H1 (cell line): Measurements from ENCODE around the gene MAPKAPK2. TPM values are rescaled to one million over a fixed set of nuclear protein-coding genes. Genes with fewer than 3 reads are reported as not detected.

Source experiments
- CTCF ChIA-PET: fragments of 300-600 bp; sonication (Branson Sonifier 250); formaldehyde crosslinking; loops from one replicate; lab custom pipeline; 2021; ENCODE audit not compliant: partially characterized antibody; lab: Charles Lee
- POLR2A ChIA-PET: fragments of 300-600 bp; sonication (Branson Sonifier 250); formaldehyde crosslinking; loops from one replicate; lab custom pipeline; 2021; ENCODE audit warnings: inconsistent platforms; ENCODE audit not compliant: partially characterized antibody; lab: Charles Lee
- DNase-seq, 2 experiments: peaks; one replicate each; pipeline versions ENCODE4 v3.0.0 to v3.0.0-alpha.2; 2010 to 2022; ENCODE audit warnings: low spot score in 2 of 2, low read depth in 1 of 2, mixed read lengths in 1 of 2
- FAIRE-seq: peaks from 2 replicates; lab custom pipeline; 2011; peaks lifted over from hg19 to GRCh38; lab: Jason Lieb, UNC
- H2AFZ ChIP-seq: 2 replicates; pipeline ENCODE4 v1.8.1; 2012; ENCODE audit warnings: low read length, inconsistent platforms
- H2AK5ac ChIP-seq: 2 replicates; pipeline ENCODE4 v1.6.1; 2013; ENCODE audit warnings: low read depth, low read length
- H2BK120ac ChIP-seq: replicated peaks from 2 replicates; pipeline ENCODE3; 2013; ENCODE audit warnings: low read depth, low read length, inconsistent platforms
- H2BK12ac ChIP-seq: 2 replicates; pipeline ENCODE4 v1.6.1; 2013; ENCODE audit warnings: low read depth, low read length
- H2BK15ac ChIP-seq: 2 replicates; pipeline ENCODE4 v1.6.1; 2013; ENCODE audit warnings: low read length
- H2BK20ac ChIP-seq: 2 replicates; pipeline ENCODE4 v1.6.1; 2013; ENCODE audit warnings: low read length
- H2BK5ac ChIP-seq: 2 replicates; pipeline ENCODE4 v1.6.1; 2013; ENCODE audit warnings: low read depth, low read length
- H3K14ac ChIP-seq: 2 replicates; pipeline ENCODE4 v1.6.1; 2013; ENCODE audit warnings: inconsistent platforms; ENCODE audit not compliant: insufficient read length
- H3K18ac ChIP-seq: 2 replicates; pipeline ENCODE4 v1.6.1; 2013; ENCODE audit warnings: low read length; ENCODE audit errors: extremely low read depth
- H3K23ac ChIP-seq: 2 replicates; pipeline ENCODE4 v1.6.1; 2013; ENCODE audit warnings: inconsistent platforms; ENCODE audit not compliant: insufficient read length
- H3K23me2 ChIP-seq: 2 replicates; pipeline ENCODE4 v1.6.1; 2013; ENCODE audit warnings: low read depth, low read length
- H3K27ac ChIP-seq: 2 replicates; pipeline ENCODE4 v1.6.1; 2011; ENCODE audit warnings: low read depth, low read length, inconsistent platforms
- H3K27me3 ChIP-seq, 4 experiments: replicated peaks in 1 of 4; 1 replicate in 1 of 4; 2 replicates in 3 of 4; pipeline versions ENCODE4 v1.6.1 to v1.8.1; 2011 to 2013; ENCODE audit warnings: low read length in 3 of 4, mild to moderate bottlenecking in 3 of 4, inconsistent platforms in 2 of 4, mixed read lengths in 2 of 4, moderate library complexity in 1 of 4; ENCODE audit not compliant: control insufficient read depth in 3 of 4, insufficient read depth in 3 of 4; ENCODE audit errors: extremely low read depth in 1 of 4
- H3K36me3 ChIP-seq, 4 experiments: 2 replicates each; pipeline versions ENCODE4 v1.6.1 to v1.8.1; 2011 to 2013; ENCODE audit warnings: mild to moderate bottlenecking in 4 of 4, low read length in 3 of 4, moderate library complexity in 2 of 4, control low read depth in 1 of 4, inconsistent platforms in 1 of 4; ENCODE audit not compliant: insufficient read depth in 4 of 4, control insufficient read depth in 2 of 4
- H3K4ac ChIP-seq: replicated peaks from 2 replicates; pipeline ENCODE3; 2013; ENCODE audit warnings: low read length, low read depth, mixed read lengths, inconsistent platforms; ENCODE audit not compliant: insufficient read length
- H3K4me1 ChIP-seq, 4 experiments: replicated peaks in 1 of 4; 1 replicate in 1 of 4; 2 replicates in 3 of 4; pipeline versions ENCODE4 v1.6.1 to v1.8.1; 2011 to 2013; ENCODE audit warnings: low read length in 3 of 4, inconsistent platforms in 2 of 4, mixed read lengths in 1 of 4; ENCODE audit not compliant: insufficient read depth in 4 of 4, control insufficient read depth in 3 of 4
- H3K4me2 ChIP-seq, 2 experiments: 2 replicates each; pipeline versions ENCODE4 v1.6.1 to v1.8.1; 2011 to 2013; ENCODE audit warnings: low read depth in 2 of 2, low read length in 2 of 2, control low read depth in 1 of 2, inconsistent platforms in 1 of 2, mild to moderate bottlenecking in 1 of 2; ENCODE audit not compliant: insufficient read depth in 1 of 2
- H3K4me3 ChIP-seq, 4 experiments: fragments of 200-600, 300-600 bp in 1 of 4; sonication (generic), shearing (Covaris generic), sonication (Bioruptor Twin) in 1 of 4; 2 replicates each; pipeline versions ENCODE4 v1.5.1 to v1.8.1; 2011 to 2016; ENCODE audit warnings: low read length in 4 of 4, low read depth in 3 of 4, control low read depth in 2 of 4, inconsistent platforms in 2 of 4, mild to moderate bottlenecking in 2 of 4, mixed read lengths in 1 of 4, moderate library complexity in 1 of 4; ENCODE audit not compliant: insufficient read depth in 2 of 4; ENCODE audit errors: extremely low read depth in 1 of 4
- H3K56ac ChIP-seq: replicated peaks from 2 replicates; pipeline ENCODE3; 2013; ENCODE audit warnings: low read depth, mild to moderate bottlenecking, mixed read lengths, low read length, inconsistent platforms; ENCODE audit not compliant: insufficient read length
- H3K79me1 ChIP-seq: 2 replicates; pipeline ENCODE4 v1.6.1; 2013; ENCODE audit warnings: low read depth, low read length, control low read depth
- H3K79me2 ChIP-seq, 2 experiments: 2 replicates each; pipeline versions ENCODE4 v1.6.1 to v1.8.1; 2012 to 2013; ENCODE audit warnings: low read length in 2 of 2, mild to moderate bottlenecking in 2 of 2, inconsistent platforms in 1 of 2; ENCODE audit not compliant: insufficient read depth in 2 of 2, control insufficient read depth in 1 of 2
- H3K9ac ChIP-seq, 4 experiments: replicated peaks in 1 of 4; 1 replicate in 1 of 4; 2 replicates in 3 of 4; pipeline versions ENCODE4 v1.6.1 to v1.8.1; 2011 to 2013; ENCODE audit warnings: low read depth in 3 of 4, low read length in 3 of 4, control low read depth in 2 of 4, mild to moderate bottlenecking in 2 of 4, moderate library complexity in 2 of 4, inconsistent platforms in 1 of 4; ENCODE audit errors: extremely low read depth in 1 of 4
- H3K9me3 ChIP-seq, 2 experiments: 2 replicates each; pipeline versions ENCODE4 v1.6.1 to v1.8.1; 2012 to 2013; ENCODE audit warnings: mild to moderate bottlenecking in 2 of 2, moderate library complexity in 2 of 2, control low read depth in 1 of 2, inconsistent platforms in 1 of 2, low read depth in 1 of 2, low read length in 1 of 2, mixed read lengths in 1 of 2; ENCODE audit not compliant: insufficient read depth in 2 of 2
- H4K20me1 ChIP-seq, 2 experiments: replicated peaks in 1 of 2; 2 replicates each; pipeline versions ENCODE3 to v1.8.1; 2011 to 2013; ENCODE audit warnings: inconsistent platforms in 2 of 2, low read length in 2 of 2, mild to moderate bottlenecking in 1 of 2; ENCODE audit not compliant: insufficient read depth in 2 of 2, control insufficient read depth in 1 of 2
- H4K5ac ChIP-seq: 2 replicates; pipeline ENCODE4 v1.6.1; 2013; ENCODE audit warnings: low read length, low read depth, mixed read lengths, inconsistent platforms; ENCODE audit not compliant: insufficient read length
- H4K8ac ChIP-seq: 2 replicates; pipeline ENCODE4 v1.8.0; 2013; ENCODE audit warnings: mild to moderate bottlenecking, moderate library complexity, low read length, inconsistent platforms; ENCODE audit not compliant: insufficient read depth; ENCODE audit errors: extremely low read depth
- H4K91ac ChIP-seq: replicated peaks from 2 replicates; pipeline ENCODE3; 2013; ENCODE audit warnings: low read length, mixed read lengths, inconsistent platforms; ENCODE audit not compliant: insufficient read length
- ASH2L ChIP-seq: fragments of 200-600, 300-600 bp; sonication (generic); IDR thresholded peaks from one replicate; pipeline ENCODE4 v1.7.1; 2017; ENCODE audit warnings: low read length
- CBX5 ChIP-seq: fragments of 300-800, 300-1000 bp; sonication (generic); IDR thresholded peaks from 2 replicates; pipeline ENCODE4 v1.7.1; 2016; ENCODE audit warnings: antibody characterized with exemption, low read length, low read depth
- E2F6 ChIP-seq: IDR thresholded peaks from 2 replicates; pipeline ENCODE4 v1.6.1; 2012; ENCODE audit warnings: inconsistent platforms
- EZH2 ChIP-seq: fragments of 200-600 bp; sonication (generic); IDR thresholded peaks from 2 replicates; pipeline ENCODE4 v1.7.1; 2012; ENCODE audit warnings: low read depth, mild to moderate bottlenecking, moderate library complexity, low read length, inconsistent platforms; ENCODE audit not compliant: severe bottlenecking
- HDAC2 ChIP-seq, 2 experiments: fragments of 300-600 bp in 1 of 2; sonication (generic) in 1 of 2; IDR thresholded peaks; 2 replicates each; pipeline ENCODE4 v1.6.1; 2011 to 2012; ENCODE audit warnings: low read depth in 2 of 2, low read length in 2 of 2, mild to moderate bottlenecking in 2 of 2, moderate library complexity in 2 of 2, borderline replicate concordance in 1 of 2, inconsistent platforms in 1 of 2
- POU5F1 ChIP-seq: IDR thresholded peaks from 2 replicates; pipeline ENCODE4 v1.6.1; 2011; ENCODE audit warnings: low read depth, mild to moderate bottlenecking, low read length, moderate library complexity
- SIRT6 ChIP-seq: IDR thresholded peaks from one replicate; pipeline ENCODE4 v1.7.1; 2012; ENCODE audit warnings: low read length, inconsistent platforms
- TCF12 ChIP-seq: IDR thresholded peaks from 2 replicates; pipeline ENCODE4 v1.6.1; 2011; ENCODE audit warnings: low read depth, mild to moderate bottlenecking, low read length
- TEAD4 ChIP-seq: IDR thresholded peaks from 2 replicates; pipeline ENCODE4 v1.6.1; 2012; ENCODE audit warnings: low read depth, low read length, inconsistent platforms, mixed read lengths
- USF2 ChIP-seq: IDR thresholded peaks from 2 replicates; pipeline ENCODE4 v1.6.1; 2011; ENCODE audit warnings: low read length, improper control_type of control experiment
- ZNF274 ChIP-seq: IDR thresholded peaks from 2 replicates; pipeline ENCODE4 v1.7.0; 2012; ENCODE audit warnings: low read length, borderline replicate concordance; ENCODE audit errors: extremely low read depth
- WGBS, 2 experiments: shearing (Covaris generic) in 1 of 2; methylation state at CpG; one replicate each; pipeline versions ENCODE4 v1.1.6 to v1.1.7; 2013 to 2015; ENCODE audit warnings: low lambda C conversion rate in 2 of 2, mixed read lengths in 2 of 2, inconsistent platforms in 1 of 2, low coverage in 1 of 2, missing lambda C conversion rate in 1 of 2; ENCODE audit not compliant: insufficient replicate concordance in 2 of 2, insufficient coverage in 1 of 2, insufficient read length in 1 of 2; ENCODE audit errors: extremely low coverage in 1 of 2, missing lambda C conversion rate in 1 of 2; 5-methylcytosine and 5-hydroxymethylcytosine counted together
- polyA plus RNA-seq, 7 experiments: library from polyadenylated mRNA; depleted of rRNA in 3 of 7; stranded (reverse) in 5 of 7; unstranded in 2 of 7; fragments of >200 nt in 5 of 7; fragments of 200-250 nt in 2 of 7; gene quantifications; 1 replicate in 5 of 7; 2 replicates in 1 of 7; 4 replicates in 1 of 7; pipeline versions ENCODE4 v1.2.1 to v1.2.3, GENCODE V29; 2011 to 2013; ENCODE audit warnings: missing spikeins in 2 of 7, mixed read lengths in 2 of 7
- total RNA-seq: library from RNA; stranded (reverse); fragmentation: NEBNext Ultra II Directional; extraction: Animal tissue kit (Norgen Biotek cat#: 25700); gene quantifications from 2 replicates; pipeline ENCODE4 v1.2.1, GENCODE V29; 2021

The MAPKAPK2 gene
- total and polyA plus RNA-seq, 2 of the 8 experiments (the other 6 are each of a cell fraction or from before 2014, with no cell fraction given): 27.5 to 44.9 TPM

- H3K27me3 ChIP-seq: no peaks in the 10 kb centered on the region
- H3K23ac ChIP-seq: no peak overlapping the region
- H3K56ac ChIP-seq: no peak overlapping the region
- no peak overlapping the region for H2BK20ac ChIP-seq
- no peak overlapping the region for H3K14ac ChIP-seq
- H3K9ac ChIP-seq: no peak overlapping the region
- no peak overlapping the region for H3K4ac ChIP-seq
- no peak overlapping the region for H4K8ac ChIP-seq
- H4K20me1 ChIP-seq: peaks cover 12 to 24% of the 10 kb centered on the region in 2 experiments
- 72% methylated on average over 12 of the region's 12 CpGs; no CpG with 5 or more reads in 1 of the 2 experiments for WGBS, 2 experiments
- H3K4me1 ChIP-seq: peaks cover 6 to 13% (median 8%) of the 10 kb centered on the region in 4 experiments
- H3K79me2 ChIP-seq: peaks cover 0 to 22% of the 10 kb centered on the region in 2 experiments; a peak in 1 of 4 replicates
- H4K91ac ChIP-seq: no peak overlapping the region
- H3K18ac ChIP-seq: 0 out of 2 replicates have a peak overlapping the region, but pooled peaks have one; percentile 20
- H2BK5ac ChIP-seq: 0 out of 2 replicates have a peak overlapping the region, but pooled peaks have one; percentile 66
- ChIA-PET CTCF (interaction anchor here (0.6 to 6.3 kb wide), 24 partner anchors 10 to 250 kb away, joined by 3 to 77 read pairs (median 6); partner anchors contain the start of genes DYRK3 and EIF2D), POLR2A (interaction anchor here (1.1 kb wide), 1 partner anchor 26 kb away, joined by 3 read pairs; no protein-coding TSS in a partner anchor)
- no peak overlapping the region for H4K5ac ChIP-seq
- H2AK5ac ChIP-seq: no peak overlapping the region; the same call in 1 of the 2 replicates
- H3K36me3 ChIP-seq: no peaks in the 10 kb centered on the region
- no peak overlapping the region for H2BK120ac ChIP-seq
- FAIRE-seq: no peak
- no peak overlapping the region for H3K27ac ChIP-seq
- no peak overlapping the region for H2BK12ac ChIP-seq
- H3K4me2 ChIP-seq: no peak overlapping the region
- no peaks in the 10 kb centered on the region for H3K23me2 ChIP-seq
- no peak overlapping the region for H2AFZ ChIP-seq
- DNase-seq: no peak
- no peak overlapping the region for H3K4me3 ChIP-seq
- peaks cover 8% of the 10 kb centered on the region for H3K79me1 ChIP-seq
- no peak overlapping the region for H2BK15ac ChIP-seq
- no peaks in the 10 kb centered on the region for H3K9me3 ChIP-seq
- TF ChIP-seq POU5F1: no peak
- no peak for TF ChIP-seq ZNF274
- TF ChIP-seq EZH2: no peak
- no peak for TF ChIP-seq TCF12
- TF ChIP-seq TEAD4: no peak
- TF ChIP-seq USF2: no peak
- TF ChIP-seq HDAC2 (IDR thresholded peaks at IDR 0.05; ENCODE audit: borderline replicate concordance in 1 of 2, low read depth in 2 of 2, low read length in 2 of 2): no peak
- no peak for TF ChIP-seq CBX5
- TF ChIP-seq E2F6: no peak
- no peak for TF ChIP-seq ASH2L
- TF ChIP-seq SIRT6: no peak
Measured at GRCh38 chr1:206723805-206724472, 39.2 kb downstream of the MAPKAPK2 start.
